Activated CD4-positive, alpha-beta T cell treated with anti-CD3 and anti-CD28 coated beads, Interleukin-2, amount 10 ng/mL, durations not matched to agents 7 days and 5 days (primary cell): ENCODE data around the gene GORAB. TPM values are rescaled to one million over a fixed set of nuclear protein-coding genes. Genes with fewer than 3 reads are reported as not detected.

ENCODE experiments used
- CTCF ChIA-PET: fragments of 350-600 bp; sonication (Branson Sonifier 250); formaldehyde crosslinking; loops from one replicate; lab custom pipeline; 2021; ENCODE audit warnings: antibody characterized with exemption; lab: Charles Lee
- POLR2A ChIA-PET: fragments of 350-600 bp; sonication (Branson Sonifier 250); formaldehyde crosslinking; loops from one replicate; lab custom pipeline; 2021; ENCODE audit warnings: antibody characterized with exemption; lab: Charles Lee
- DNase-seq: peaks from one replicate; pipeline ENCODE4 v3.0.0-alpha.2; 2020
- H3K27ac Mint-ChIP-seq: one replicate; pipeline ENCODE4 v1.8.0; 2021; ENCODE audit warnings: mild to moderate bottlenecking, moderate library complexity, mixed read lengths
- H3K27me3 Mint-ChIP-seq: one replicate; pipeline ENCODE4 v1.8.0; 2021; ENCODE audit warnings: mixed read lengths
- H3K36me3 Mint-ChIP-seq: one replicate; pipeline ENCODE4 v1.8.0; 2021; ENCODE audit warnings: low read depth, mixed read lengths
- H3K4me1 Mint-ChIP-seq: one replicate; pipeline ENCODE4 v1.8.0; 2021; ENCODE audit warnings: mixed read lengths
- H3K4me3 Mint-ChIP-seq: one replicate; pipeline ENCODE4 v1.8.0; 2021; ENCODE audit warnings: mild to moderate bottlenecking, moderate library complexity, mixed read lengths
- H3K9me3 Mint-ChIP-seq: one replicate; pipeline ENCODE4 v1.8.0; 2021; ENCODE audit warnings: mixed read lengths
- total RNA-seq, 2 experiments: library from RNA; stranded (reverse); gene quantifications; one replicate each; pipeline ENCODE4 v1.2.3, GENCODE V29; 2021

The GORAB gene
- total RNA-seq, 2 experiments from 2014 or later, result 12.9 to 13.0 TPM

DNA sequence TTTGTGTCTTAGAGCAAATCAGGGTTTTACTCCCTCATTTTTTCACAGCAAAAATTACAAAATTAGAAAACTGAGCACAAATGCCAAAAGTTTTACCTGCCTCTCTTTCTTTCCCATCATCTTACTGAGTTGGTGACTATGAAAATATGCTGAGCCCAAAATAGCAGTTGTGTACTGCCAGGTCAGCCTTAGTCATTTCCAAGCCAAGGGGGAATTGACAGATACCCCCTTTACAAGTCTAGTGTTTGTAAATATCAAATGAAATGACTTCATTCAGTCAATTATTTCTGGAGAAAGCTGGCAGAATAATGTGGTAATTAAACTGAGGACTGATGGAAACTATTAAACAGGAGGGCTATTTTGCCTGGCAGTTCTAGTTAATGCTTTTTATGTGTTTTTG, 11.4 kb upstream of the GORAB start:
- no peak for DNase-seq
- CTCF ChIA-PET, result no interaction called here

GRCh38 chr1:170521818-170522217, 10.1 kb upstream of the GORAB start:
- DNase-seq, result no peak
- Mint-ChIP-seq H3K4me3 (no peak overlapping the region), H3K27me3 (peaks cover 48% of the 10 kb centered on the region), H3K36me3 (no peaks in the 10 kb centered on the region), H3K9me3 (no peaks in the 10 kb centered on the region), H3K27ac (no peak overlapping the region), H3K4me1 (no peaks in the 10 kb centered on the region)
- ChIA-PET CTCF (interaction anchor here (0.9 kb wide), 1 partner anchor 92 kb away, joined by 3 read pairs; no protein-coding TSS in a partner anchor), POLR2A (interaction anchor here (0.6 kb wide), 1 partner anchor 215 kb away, joined by 9 read pairs; no protein-coding TSS in a partner anchor)

More for the DNA sequence above, 11.4 kb upstream of the GORAB start:
- no peaks in the 10 kb centered on the region for H3K9me3 Mint-ChIP-seq
- H3K4me3 Mint-ChIP-seq, result no peak overlapping the region
- no peaks in the 10 kb centered on the region for H3K4me1 Mint-ChIP-seq
- POLR2A ChIA-PET, result no interaction called here
- no peaks in the 10 kb centered on the region for H3K36me3 Mint-ChIP-seq
- H3K27me3 Mint-ChIP-seq, result peaks cover 43% of the 10 kb centered on the region
- H3K27ac Mint-ChIP-seq, result no peak overlapping the region

- peaks cover 5% of the 10 kb centered on the region for H3K36me3 Mint-ChIP-seq
- DNase-seq, result no peak
- no peak overlapping the region for H3K27ac Mint-ChIP-seq
- peaks cover 12% of the 10 kb centered on the region for H3K4me1 Mint-ChIP-seq
- no peak overlapping the region for H3K4me3 Mint-ChIP-seq
- H3K9me3 Mint-ChIP-seq, result no peaks in the 10 kb centered on the region
- ChIA-PET POLR2A (no interaction called here), CTCF (interaction anchor here (0.8 kb wide), 1 partner anchor 9 kb away, joined by 3 read pairs; no protein-coding TSS in a partner anchor)
- H3K27me3 Mint-ChIP-seq, result peaks cover 11% of the 10 kb centered on the region
Observed at GRCh38 chr1:170530972-170531757, 801 bp upstream of the GORAB start.

DNA sequence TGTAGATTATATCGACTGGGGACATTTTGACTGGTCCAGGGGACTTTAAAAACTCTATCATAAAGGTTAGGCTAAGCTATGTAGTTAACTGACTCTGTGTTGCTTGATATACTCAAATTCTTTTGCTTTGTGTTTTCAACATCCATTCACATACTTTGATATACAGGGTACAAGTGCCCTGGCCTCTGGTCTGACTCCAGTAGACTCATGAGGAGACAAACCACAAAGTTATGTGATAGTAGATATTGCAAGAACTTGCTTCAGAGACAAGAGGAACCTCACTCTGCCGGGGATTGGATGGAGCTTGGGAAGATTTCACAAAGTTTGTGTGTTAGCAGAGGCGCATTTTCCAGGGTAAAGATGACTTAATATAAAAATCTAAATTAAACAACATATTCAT, 1.3 kb downstream of the GORAB start:
- ChIA-PET POLR2A (no interaction called here), CTCF (interaction anchor here (1.5 kb wide), 1 partner anchor 8 kb away, joined by 3 read pairs; no protein-coding TSS in a partner anchor)
- H3K36me3 Mint-ChIP-seq, result peaks cover 15% of the 10 kb centered on the region
- H3K4me3 Mint-ChIP-seq, result no peak overlapping the region
- H3K4me1 Mint-ChIP-seq, result peaks cover 12% of the 10 kb centered on the region
- DNase-seq, result no peak
- H3K27ac Mint-ChIP-seq, result no peak overlapping the region
- H3K9me3 Mint-ChIP-seq, result no peaks in the 10 kb centered on the region
- peaks cover 4% of the 10 kb centered on the region for H3K27me3 Mint-ChIP-seq

- H3K4me1 Mint-ChIP-seq, result peaks cover 12% of the 10 kb centered on the region
- peaks cover 2% of the 10 kb centered on the region for H3K27me3 Mint-ChIP-seq
- H3K27ac Mint-ChIP-seq, result no peak overlapping the region
- H3K9me3 Mint-ChIP-seq, result no peaks in the 10 kb centered on the region
- DNase-seq, result no peak
- ChIA-PET POLR2A (no interaction called here), CTCF (no interaction called here)
- no peak overlapping the region for H3K4me3 Mint-ChIP-seq
- peaks cover 27% of the 10 kb centered on the region for H3K36me3 Mint-ChIP-seq
Observed at GRCh38 chr1:170534626-170535147, 2.7 kb downstream of the GORAB start.

GRCh38 chr1:170535418-170535817, 3.5 kb downstream of the GORAB start:
- Mint-ChIP-seq H3K9me3 (no peaks in the 10 kb centered on the region), H3K4me3 (no peak overlapping the region), H3K27me3 (no peaks in the 10 kb centered on the region), H3K27ac (no peak overlapping the region), H3K36me3 (peaks cover 34% of the 10 kb centered on the region), H3K4me1 (peaks cover 12% of the 10 kb centered on the region)
- CTCF ChIA-PET, result no interaction called here
- POLR2A ChIA-PET, result no interaction called here
- no peak for DNase-seq

GRCh38 chr1:170536924-170537551, 5.1 kb downstream of the GORAB start:
- Mint-ChIP-seq H3K4me1 (peaks cover 7% of the 10 kb centered on the region), H3K9me3 (no peaks in the 10 kb centered on the region), H3K36me3 (peaks cover 45% of the 10 kb centered on the region), H3K4me3 (no peak overlapping the region), H3K27ac (no peak overlapping the region), H3K27me3 (no peaks in the 10 kb centered on the region)
- CTCF ChIA-PET, result no interaction called here
- POLR2A ChIA-PET, result no interaction called here
- DNase-seq, result no peak

GRCh38 chr1:170537798-170538503, 6.0 kb downstream of the GORAB start:
- no peaks in the 10 kb centered on the region for H3K9me3 Mint-ChIP-seq
- ChIA-PET POLR2A (no interaction called here), CTCF (no interaction called here)

GRCh38 chr1:170538687-170539086, 6.7 kb downstream of the GORAB start:
- ChIA-PET POLR2A (no interaction called here), CTCF (no interaction called here)
- no peak for DNase-seq
- Mint-ChIP-seq H3K4me1 (peaks cover 6% of the 10 kb centered on the region), H3K27ac (no peak overlapping the region), H3K27me3 (no peaks in the 10 kb centered on the region), H3K9me3 (no peaks in the 10 kb centered on the region), H3K4me3 (no peak overlapping the region), H3K36me3 (peaks cover 56% of the 10 kb centered on the region)

More at GRCh38 chr1:170537798-170538503, 6.0 kb downstream of the GORAB start:
- H3K27ac Mint-ChIP-seq, result no peak overlapping the region
- H3K36me3 Mint-ChIP-seq, result peaks cover 50% of the 10 kb centered on the region
- no peak for DNase-seq
- no peak overlapping the region for H3K4me3 Mint-ChIP-seq
- peaks cover 7% of the 10 kb centered on the region for H3K4me1 Mint-ChIP-seq
- H3K27me3 Mint-ChIP-seq, result no peaks in the 10 kb centered on the region

- DNase-seq, result no peak
- CTCF ChIA-PET, result interaction anchor here (1.2 kb wide), 1 partner anchor 24 kb away, joined by 3 read pairs; no protein-coding TSS in a partner anchor
- POLR2A ChIA-PET, result no interaction called here
- no peak overlapping the region for H3K27ac Mint-ChIP-seq
- peaks cover 5% of the 10 kb centered on the region for H3K4me1 Mint-ChIP-seq
- H3K9me3 Mint-ChIP-seq, result no peaks in the 10 kb centered on the region
- no peak overlapping the region for H3K4me3 Mint-ChIP-seq
- no peaks in the 10 kb centered on the region for H3K27me3 Mint-ChIP-seq
- peaks cover 60% of the 10 kb centered on the region for H3K36me3 Mint-ChIP-seq
Observed at GRCh38 chr1:170539154-170539553, 7.2 kb downstream of the GORAB start.

DNA sequence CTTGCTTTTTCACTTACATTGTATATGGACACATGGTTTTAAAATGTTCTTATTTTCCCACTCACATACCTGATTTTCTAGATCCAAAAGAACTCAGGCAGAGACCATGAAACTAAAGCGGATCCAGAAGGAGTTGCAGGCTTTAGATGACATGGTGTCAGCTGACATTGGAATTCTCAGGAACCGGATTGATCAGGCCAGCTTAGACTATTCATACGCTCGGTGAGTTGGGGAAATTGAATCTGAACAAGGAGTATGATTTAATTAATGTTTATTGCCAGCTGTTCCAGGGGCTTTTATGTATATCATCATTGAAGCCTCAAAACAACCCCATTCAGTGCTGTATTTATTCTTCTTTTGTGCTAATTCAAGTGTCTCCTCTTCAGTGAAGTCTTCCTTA, 12.7 kb downstream of the GORAB start:
- ChIA-PET POLR2A (no interaction called here), CTCF (no interaction called here)
- Mint-ChIP-seq H3K36me3 (peaks cover 70% of the 10 kb centered on the region), H3K9me3 (peaks cover 3% of the 10 kb centered on the region), H3K4me3 (no peak overlapping the region), H3K4me1 (no peaks in the 10 kb centered on the region), H3K27ac (no peak overlapping the region), H3K27me3 (no peaks in the 10 kb centered on the region)
- DNase-seq, result no peak

- H3K4me1 Mint-ChIP-seq, result no peaks in the 10 kb centered on the region
- ChIA-PET CTCF (no interaction called here), POLR2A (no interaction called here)
- peaks cover 68% of the 10 kb centered on the region for H3K36me3 Mint-ChIP-seq
- DNase-seq, result no peak
- no peak overlapping the region for H3K4me3 Mint-ChIP-seq
- no peak overlapping the region for H3K27ac Mint-ChIP-seq
- no peaks in the 10 kb centered on the region for H3K27me3 Mint-ChIP-seq
- peaks cover 3% of the 10 kb centered on the region for H3K9me3 Mint-ChIP-seq
Observed at GRCh38 chr1:170545476-170545875, 13.5 kb downstream of the GORAB start.
